CD4-positive, alpha-beta T cell treated with Interferon alpha-2 for 1 hour (primary cell): ENCODE results near the gene CBL.

Experiments
- DNase-seq, 2 donors: peaks; one replicate each; pipeline ENCODE4 v3.0.0-alpha.2; 2020 to 2022

Gene CBL

DNA sequence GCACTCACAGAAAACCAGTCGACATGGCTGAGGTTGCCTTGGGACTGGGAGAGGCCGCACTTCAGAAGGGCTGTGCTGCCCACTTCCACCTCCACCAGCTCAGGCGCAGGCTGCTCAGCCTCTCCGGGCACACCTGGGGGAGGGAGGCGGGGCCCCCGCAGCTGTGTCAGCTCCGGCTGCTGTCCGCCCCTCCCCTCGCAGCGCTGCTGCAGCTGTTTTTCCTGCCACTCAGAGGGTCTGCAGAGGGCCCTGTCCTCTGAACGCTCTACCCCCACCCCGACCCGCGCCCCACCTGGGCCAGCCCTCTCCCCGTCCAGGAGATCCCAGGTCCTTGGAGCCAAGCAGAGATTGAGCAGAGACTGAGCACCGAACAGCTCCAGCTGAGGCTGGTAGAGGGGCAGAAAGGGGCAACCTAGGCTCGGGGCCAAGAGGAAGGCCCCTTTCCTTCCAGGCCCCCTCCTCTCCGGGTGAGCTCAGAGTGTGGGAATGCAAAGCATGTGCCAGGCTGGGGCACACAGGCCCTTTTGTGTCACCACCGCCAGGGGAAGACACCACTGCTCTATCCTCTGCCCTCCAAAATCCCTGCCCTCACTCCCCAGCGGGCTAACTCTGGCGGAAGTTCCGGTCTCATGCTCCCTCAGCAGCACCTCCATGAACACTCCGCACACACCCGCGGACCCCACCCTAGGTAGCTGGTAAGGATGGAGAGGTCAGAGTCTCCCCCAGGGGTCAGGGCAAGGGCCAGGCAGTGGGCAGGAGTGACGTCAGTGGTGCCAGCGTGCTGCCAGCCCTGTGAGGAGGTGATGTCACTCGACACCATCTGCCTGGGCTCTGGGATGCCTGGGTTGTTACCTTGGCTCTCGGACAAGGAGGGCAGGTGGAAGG is 109.2 kb downstream of the CBL start:
- DNase-seq, result peak; percentile 31 to 51

DNA sequence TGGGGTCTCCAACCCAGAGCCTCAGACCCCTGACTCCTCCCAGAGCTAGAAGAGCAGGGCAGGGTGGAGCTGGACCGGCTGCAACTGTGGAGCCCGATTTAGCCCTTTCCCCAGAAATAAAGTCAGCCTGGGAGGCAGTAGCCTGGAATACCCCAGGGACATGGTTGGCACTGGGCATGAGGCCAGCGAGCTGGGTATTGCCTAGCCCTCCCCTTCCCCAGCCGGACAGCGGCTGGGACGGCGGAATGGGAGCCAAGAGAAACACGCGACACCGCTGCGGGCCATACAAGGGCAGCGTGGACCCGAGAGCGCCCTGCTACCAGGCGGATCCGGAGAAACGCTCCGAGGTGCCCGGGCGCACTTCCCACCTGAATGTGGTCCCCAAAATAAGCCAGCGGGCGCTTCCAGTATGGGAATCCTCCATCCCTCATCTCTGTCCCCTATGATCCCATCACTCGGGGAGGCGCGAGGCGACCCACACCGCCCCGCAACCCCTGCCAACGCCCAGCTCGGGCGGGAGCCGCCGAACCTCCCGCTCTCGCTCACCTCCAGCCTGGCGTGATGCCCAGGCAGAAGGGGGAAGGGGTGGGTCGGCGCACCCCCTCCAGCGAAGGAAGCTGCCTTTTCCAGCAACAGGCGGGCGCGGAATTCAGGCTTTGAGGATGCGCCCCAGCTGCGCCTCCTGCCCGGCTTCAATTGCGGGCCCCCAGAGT is 110.0 kb downstream of the CBL start:
- DNase-seq, result no peak

DNA sequence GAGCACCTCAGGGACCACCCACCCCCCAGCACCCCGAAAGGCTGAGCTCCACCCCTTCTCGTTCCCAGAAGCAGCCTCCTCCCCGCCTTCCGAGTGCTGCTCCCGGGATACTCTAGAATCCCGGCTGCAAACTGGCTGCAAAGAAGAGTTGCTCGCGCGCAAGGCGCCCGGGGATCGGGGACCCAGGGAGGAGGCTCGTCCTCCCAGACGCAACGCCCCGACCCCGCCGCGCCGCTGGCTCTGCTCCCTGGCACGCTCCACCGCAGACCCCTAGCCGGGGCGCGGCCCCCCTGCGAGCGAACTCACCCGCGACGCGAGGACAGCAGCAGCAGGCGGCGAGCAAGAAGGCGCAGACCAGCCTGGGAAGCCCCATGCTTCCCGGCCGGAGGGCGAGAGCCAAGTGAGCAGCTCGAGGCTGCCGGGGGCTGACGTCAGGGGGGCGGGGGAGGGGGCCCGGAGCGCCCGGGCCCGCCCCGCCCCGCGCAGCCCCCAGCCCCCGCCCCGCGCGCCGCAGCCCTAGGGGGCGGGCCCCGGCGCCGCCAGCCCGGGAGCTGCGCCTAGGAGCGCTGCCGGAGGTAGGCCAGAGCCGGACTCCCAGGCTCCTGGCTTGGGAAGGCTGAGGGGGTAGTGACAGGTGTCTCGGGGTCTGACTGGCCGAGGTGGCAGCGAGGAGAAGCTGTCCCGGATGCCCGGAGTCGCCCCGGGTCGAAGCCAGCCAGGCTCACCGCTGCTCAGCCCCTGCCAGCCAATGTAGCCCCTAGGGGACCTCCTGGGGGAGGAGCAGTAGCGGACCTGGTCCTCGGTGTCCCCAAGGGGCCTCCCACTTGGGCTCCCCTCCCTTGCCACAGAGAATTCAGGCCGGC is 110.8 kb downstream of the CBL start, which contains the start of gene MCAM:
TSS of gene MCAM (minus strand) at position 402 of the 863 bp plus-strand sequence. CDS start at position 373, 29 bp downstream.
- DNase-seq, result no peak

DNA sequence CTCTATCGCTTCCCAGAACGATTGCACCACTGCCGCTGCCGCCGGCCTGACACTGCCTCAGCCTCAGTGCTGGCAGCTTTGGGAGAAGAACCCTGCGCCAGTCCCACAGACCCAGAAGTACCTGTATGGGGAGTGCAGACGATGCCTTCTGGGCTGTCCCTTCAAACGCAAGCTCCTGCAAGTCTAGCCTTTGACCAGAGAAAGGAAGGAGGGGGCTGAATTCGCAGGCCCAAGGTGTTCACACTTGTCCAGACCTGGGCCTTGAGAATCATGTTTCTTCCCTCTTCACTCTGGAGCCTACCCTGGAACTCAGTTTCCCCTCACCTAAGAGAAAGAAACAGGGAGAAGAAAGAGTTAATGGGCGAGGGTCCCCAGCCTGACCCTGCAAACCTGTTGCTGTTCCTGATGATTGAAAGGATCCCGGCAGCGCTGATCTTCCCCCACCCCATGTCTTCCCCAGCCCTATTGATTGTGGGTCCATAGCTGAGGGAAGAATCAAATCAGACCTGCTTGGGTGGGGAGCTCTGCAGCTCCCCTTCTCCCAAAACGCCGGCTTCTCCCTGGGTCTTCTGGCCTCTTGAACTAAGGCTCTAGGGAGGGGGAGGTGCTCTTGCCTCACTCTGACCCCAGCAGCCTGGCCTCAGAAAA is 111.6 kb downstream of the CBL start:
- no peak for DNase-seq

DNA sequence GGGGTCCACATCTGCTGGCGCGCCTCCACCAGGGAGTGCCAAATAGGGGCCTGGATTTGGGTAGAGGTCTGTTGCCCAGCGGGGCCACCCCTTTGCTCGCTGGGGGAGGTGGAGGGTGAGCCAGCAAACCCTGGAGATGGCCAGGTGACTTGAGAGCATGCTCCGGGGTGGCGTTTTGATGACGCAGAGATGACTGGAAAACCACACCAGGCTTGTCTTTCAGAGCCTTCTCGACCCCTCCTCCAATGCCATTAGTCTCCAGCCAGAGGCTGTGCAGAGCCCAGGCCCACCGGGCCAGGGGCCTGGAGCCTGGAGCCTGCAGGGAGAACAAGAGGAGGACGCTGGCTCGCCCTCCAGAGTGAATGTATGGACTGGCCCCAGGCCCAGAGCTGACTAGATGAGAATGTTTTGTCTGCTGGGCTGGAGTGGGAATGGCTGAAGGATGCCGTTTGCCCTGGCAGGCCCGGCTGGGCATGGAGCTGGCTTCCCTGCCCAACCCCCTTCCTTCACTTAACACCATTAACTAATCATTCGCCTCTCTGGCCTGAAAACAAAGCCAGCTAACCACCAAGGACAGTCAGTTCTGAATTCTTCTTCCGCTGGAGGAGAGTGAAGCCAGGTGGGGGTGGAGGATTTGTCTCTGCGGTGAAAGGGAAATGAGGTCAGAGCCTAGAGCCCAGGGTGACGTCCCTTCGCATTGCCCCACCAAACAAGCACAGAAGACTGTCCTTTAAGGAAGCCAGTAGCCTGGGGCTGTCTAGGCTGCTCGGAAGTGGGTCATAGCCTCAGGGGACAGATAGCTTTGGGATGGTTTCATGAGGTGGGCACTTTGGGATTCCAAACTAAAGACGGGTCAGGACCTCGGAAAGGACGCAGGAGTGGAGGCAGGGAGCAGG is 112.3 kb downstream of the CBL start:
- DNase-seq, result peak in 1 of 2 donors; percentile 57

DNA sequence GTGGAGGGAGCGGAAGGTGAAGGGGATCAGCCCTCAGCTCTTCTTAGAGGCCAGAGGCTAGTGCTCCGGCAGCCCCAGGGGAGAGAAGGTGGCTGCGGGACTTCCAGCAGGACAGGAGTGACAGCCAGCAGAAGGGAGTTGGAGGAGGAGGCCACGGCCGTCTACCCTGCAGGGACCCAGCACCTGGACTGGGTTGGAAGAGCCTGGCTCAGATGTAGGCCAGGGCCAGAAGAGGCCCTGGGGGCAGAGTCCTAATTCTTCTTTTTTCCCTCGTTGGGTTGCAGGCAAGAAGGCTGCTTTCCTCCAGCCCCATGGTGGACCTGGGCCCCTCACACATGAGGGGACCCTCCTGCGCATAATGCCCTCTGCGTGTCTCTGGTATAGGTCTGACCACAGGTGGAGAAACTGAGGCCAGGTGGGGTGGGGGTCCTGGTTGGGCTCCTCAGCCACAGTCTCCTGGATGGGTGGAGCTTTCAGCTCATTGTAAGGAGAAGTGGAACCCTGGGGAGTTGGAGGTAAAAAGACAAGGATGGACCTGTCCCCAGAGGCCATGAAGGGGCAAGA is 113.1 kb downstream of the CBL start:
- DNase-seq, result no peak

DNA sequence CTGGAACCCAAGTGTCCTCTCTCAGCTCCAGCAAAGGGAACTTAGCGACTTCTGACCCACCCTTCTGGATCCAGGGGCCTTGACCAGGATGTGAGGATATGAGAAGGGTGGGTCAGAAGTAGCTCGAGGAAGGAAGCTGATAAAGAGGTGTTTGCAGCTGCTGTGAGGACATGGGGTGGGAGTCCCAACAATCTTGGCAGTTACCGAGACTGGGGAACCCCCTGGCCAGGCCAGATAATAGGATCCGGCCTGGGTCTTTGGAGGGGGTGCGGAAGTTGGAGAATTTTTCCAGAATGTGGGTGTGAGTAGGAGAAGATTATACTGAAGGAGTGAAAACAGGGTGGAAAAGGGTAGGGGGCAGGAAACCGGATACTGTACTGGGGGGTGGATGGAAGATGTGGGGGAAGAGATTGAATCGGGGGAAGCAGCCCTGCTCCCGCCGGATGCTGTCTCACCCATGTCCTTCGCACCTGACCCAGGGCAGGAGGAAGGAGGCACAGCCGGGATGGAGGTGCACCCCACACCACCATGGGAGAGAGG is 113.6 kb downstream of the CBL start:
- DNase-seq, result no peak

DNA sequence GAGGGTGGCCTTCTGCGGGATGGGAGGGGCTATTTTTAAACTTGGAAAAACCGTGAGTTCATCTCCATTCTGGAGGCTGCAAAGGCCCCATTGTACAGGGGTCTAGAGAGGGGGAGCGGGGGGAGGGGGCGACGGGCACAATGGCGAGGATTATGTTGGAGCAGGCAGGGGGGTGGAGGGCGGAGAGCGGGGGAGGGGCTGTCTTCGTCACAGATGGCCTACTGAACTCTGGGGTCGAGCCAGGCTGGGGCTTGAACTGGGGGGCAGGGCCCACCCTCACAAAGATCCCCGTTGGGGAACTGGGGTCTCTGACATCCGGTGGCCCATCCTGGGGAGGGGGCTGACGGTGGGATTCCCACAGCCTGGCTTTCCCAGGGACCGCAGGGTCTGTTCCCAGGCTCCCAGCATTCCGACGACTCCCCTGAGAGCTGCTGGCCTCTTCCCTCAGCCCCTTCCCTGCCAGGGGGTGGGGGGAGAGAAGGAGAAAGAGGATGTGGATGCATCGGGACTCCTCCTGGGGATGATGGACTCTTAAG is 114.2 kb downstream of the CBL start:
- DNase-seq, result no peak

DNA sequence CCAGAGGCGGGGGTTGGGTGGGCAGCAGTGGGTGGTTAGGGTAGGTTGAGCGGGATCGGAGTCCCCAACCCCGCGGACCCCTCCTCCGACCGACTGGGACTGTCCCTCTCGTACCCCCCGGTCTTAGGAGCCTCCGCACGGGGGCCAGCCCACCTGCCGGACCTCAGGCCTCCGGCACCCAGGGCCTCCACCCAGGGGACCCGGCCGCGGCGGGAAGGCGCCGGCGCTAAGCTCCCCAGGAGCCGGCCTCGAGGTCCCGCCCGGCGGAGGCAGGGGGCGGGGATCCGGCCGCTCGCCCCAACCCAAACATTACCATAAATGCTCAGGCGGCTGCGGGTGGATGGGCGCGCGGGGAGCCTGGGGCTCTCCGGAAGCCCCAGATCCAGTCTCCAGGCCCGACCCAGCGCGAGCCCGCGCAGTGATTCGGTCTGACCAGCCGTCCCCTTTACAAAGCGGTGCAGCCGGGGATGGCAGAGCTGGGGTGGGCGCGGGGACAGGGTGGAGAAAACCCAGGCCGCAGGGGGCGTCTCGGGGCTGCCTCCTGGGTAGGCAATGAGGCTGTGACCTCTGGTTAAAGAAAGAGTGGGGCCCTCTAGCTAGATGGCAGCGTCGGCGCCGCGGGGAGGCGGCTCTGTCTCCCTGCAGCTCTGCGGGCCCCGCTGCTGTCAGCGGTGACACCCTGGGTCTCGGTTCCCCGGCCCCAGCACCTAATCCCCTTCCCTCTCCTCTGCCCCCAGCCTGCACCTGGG is 114.8 kb downstream of the CBL start:
- DNase-seq, result peak in 1 of 2 donors; percentile 57

DNA sequence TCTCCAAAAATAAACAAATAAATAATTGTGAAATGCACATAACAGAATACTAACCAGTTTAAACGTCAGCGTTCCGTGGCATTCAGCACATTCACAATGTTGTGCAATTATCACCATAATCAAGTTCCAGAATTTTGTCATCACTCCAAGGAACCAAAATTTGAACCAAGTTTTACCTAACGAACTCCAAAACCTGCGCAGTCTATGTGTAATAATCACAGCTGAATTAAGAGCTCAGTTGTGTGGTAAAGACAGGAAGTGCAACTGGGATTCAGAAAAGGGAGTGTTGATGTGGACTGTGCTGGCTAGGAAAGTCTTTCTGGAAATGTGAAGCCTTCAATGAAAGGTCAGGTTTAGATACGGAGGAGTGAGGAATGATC is 116.2 kb downstream of the CBL start:
- DNase-seq, result no peak

DNA sequence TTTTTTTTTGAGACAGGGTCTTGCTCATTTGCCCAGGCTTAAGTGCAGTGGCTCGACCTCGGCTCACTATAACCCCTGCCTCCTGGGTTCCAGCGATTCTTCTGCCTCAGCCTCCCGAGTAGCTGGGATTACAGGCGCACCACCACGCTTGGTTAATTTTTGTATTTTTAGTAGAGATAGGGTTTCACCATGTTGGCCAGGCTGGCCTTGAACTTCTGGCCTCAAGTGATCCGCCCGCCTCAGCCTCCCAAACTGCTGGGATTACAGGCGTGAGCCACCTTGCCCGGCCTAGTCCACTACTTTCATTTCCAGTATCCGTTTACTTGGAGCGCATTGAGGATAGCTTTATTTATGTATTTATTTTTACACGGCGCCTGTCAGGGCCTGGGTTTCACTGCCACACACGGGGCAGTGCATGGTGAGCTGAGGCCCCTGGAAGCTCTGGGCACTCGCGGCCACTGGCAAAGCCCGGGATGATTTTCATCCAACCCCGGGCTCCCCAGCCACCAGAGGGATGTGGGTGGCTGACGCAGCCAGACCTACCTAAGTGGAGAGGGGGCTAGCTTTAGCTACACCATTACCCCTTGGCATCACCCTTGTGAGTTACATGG is 116.9 kb downstream of the CBL start:
- no peak for DNase-seq

DNA sequence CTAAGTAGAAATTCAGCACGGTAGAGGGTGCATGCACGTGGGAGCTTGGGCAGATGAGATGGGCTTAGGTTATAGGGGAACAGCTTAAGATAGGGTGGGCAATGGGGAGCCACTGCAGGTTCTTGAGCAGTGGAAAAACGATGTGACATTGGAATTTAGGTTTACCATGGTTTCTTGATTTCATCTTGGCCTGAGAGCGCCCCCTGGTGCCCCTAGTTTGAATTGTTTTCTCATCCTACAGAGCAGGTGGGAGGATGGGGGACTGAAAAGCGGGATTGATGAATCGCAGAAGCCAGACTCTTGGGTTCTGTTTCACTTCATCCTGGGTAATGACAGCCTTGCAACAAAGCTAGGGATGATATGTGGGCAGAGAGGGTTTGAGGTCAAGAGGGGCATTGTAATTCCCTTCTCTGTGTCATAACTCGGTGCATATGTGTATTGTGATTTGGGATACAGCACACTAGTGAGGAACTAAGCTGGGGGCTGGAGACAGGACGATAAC is 117.4 kb downstream of the CBL start:
- DNase-seq, result peak; percentile 68 to 81

DNA sequence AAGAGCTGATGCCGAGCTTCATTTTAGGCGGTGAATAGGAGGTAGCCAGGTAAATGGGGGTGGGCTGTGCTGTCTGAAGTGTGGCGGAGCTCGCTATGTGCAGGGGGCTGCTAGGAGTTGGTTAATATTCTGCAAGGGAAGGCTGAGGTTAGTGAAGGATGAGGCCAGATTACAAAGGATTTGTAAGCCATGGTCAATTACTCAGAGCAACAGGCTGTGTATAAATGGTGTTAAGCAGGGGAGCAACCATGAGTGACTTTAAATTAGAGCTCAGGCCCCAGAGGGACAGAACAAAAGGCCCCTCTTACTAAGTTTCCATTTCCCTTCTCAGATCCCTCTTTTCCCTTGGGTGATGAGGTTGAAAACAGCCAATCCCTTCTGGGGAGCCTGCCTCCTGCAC is 118.0 kb downstream of the CBL start:
- DNase-seq, result no peak

DNA sequence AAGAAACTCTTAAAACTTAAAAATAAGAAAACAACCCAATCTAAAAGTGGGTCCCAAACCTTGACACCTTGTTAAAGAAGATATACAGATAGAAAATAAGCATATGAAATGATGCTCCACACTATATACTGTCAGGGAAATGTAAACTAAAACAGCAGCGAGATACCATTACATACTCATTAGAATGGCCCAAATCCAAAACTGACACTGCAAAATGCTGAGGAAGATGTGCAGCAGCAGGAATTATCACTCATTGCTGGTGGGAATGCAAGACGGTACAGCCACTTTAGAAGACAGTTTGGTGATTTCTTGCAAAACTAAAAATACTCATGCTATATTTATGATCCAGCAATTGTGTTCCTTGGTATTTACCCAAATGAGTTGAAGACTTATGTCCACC is 123.2 kb downstream of the CBL start:
- DNase-seq, result no peak

DNA sequence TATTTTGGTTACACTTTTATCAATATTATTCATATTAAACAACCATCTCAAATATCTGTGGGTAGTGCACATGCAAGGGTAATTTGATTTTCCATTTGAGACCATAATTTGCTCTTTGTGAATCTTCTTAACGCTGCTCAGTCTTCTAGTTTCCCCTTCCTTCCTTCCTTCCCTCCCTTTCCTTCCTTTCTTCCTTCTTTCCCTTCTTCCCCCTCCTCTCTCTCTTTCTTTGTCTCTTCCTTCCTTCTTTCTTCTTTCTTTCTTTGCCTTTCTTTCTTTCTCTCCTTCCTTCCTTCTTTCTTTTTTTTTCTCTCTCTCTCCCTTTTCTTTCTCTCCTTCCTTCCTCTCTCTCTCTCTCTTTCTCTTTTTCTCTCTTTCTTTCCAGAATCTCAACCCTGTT is 124.1 kb downstream of the CBL start:
- DNase-seq, result no peak

DNA sequence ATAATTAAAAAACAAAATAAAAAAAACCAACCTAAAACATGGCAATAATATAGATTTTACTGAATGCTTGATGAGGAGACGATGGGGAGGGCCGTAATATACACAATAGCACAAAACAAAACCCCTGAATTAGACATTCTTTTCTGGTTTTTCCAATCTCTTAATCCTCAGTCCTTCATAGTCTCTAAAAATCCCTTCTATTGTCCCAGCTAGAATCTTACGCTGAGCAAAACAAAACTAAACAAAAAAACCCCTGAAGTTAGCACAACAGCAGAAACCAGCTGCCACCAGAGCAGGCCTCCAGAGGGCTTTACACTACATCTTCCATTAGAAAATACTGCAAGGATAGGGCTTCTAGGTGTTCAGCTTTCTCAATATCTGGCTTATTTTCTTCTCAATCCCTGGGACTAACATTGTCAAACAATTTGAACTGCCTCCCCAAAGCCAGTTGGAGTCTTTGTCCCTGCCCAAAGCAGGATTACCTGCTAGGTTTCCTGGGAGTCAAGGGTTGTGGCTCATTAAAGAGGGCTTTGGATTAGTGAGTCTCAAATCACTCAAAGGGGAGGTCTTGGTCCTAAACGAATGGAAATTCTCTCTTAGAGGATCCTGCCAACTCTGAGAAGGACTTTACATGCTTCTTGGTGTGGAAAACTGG is 126.1 kb downstream of the CBL start:
- no peak for DNase-seq

DNA sequence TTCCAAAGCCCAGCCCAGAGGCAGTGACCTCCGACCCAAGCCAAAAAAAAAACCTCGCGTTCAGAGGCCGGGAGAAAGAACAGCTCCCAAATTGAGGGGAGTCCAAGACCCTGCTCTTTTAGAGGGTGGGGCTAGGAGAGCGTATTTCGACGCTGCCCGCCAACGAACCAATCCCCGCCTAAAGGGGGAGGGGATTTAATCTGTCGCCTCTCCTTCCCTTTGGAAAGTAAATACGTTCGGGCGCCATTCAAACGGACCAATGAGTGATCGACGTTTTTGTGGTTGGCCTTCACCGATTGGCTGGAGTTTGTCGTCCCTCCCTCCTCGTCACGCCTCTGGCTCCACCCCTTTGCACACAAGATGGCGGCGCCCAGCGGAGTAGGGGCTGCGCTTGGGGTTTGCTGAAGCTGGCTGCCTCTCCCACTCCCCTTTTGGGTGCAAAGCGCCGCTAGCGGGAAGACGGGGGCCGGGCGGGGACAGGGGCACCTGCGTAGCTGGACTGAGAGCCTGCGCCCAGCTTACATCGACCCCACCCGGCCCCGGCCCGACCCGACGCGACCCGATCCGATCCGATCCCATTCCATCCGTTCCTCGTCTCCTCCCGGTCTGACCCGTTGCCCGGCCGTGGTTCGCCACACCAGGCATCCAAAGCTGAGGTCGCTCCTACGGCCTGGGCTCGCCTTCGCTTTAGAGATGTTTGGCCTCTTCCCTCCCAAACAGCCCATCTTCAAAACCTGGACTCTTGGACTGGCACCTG is 128.2 kb downstream of the CBL start, which contains the start of gene RNF26:
TSS of gene RNF26 (plus strand) at position 354 of the 757 bp plus-strand sequence. CDS start 596 bp downstream, outside the sequence.
- DNase-seq, result peak; percentile 95 to 97
